Neural progenitor cell (in vitro differentiated cells): ENCODE data around the gene KRTAP5-2. TPM values are rescaled to one million over a fixed set of nuclear protein-coding genes. Genes with fewer than 3 reads are reported as not detected.
A peak's percentile ranks its signal among the peaks of the same experiment; 100 is the strongest.
"Not testable (repeated sequence)": the region's sequence is repeated elsewhere in the genome, so short reads cannot be mapped to it uniquely, and the experiment has no call there.

ENCODE experiments used
- DNase-seq: peaks from one replicate; pipeline ENCODE4 v3.0.0-alpha.2; 2016; ENCODE audit warnings: low spot score
- H2AFZ ChIP-seq: fragments of 200-600 bp; sonication (generic); replicated peaks from 2 replicates; pipeline ENCODE4 v1.6.1; 2016; ENCODE audit warnings: antibody characterized with exemption
- H3F3A ChIP-seq: fragments of 200-600 bp; sonication (generic); 2 replicates; pipeline ENCODE4 v1.6.1; 2016; ENCODE audit warnings: antibody characterized with exemption, low read depth
- H3K27ac ChIP-seq: fragments of 200-600 bp; sonication (generic); 2 replicates; pipeline ENCODE4 v1.5.1; 2016; ENCODE audit warnings: mild to moderate bottlenecking
- H3K27me3 ChIP-seq: fragments of 200-600 bp; sonication (generic); 2 replicates; pipeline ENCODE4 v1.6.1; 2016; ENCODE audit warnings: mild to moderate bottlenecking, moderate library complexity
- H3K36me3 ChIP-seq: fragments of 200-600 bp; sonication (generic); 2 replicates; pipeline ENCODE4 v1.5.1; 2016
- H3K4me1 ChIP-seq: fragments of 200-600 bp; sonication (generic); 2 replicates; pipeline ENCODE4 v1.6.1; 2016; ENCODE audit warnings: mixed run types
- H3K4me2 ChIP-seq: fragments of 200-600 bp; sonication (generic); 2 replicates; pipeline ENCODE4 v1.6.1; 2016
- H3K4me3 ChIP-seq: fragments of 200-600 bp; sonication (generic); 2 replicates; pipeline ENCODE4 v1.5.1; 2016
- H3K79me2 ChIP-seq: fragments of 200-600 bp; sonication (generic); 2 replicates; pipeline ENCODE4 v1.6.1; 2016; ENCODE audit warnings: low read depth
- H3K9ac ChIP-seq: fragments of 200-600 bp; sonication (generic); 2 replicates; pipeline ENCODE4 v1.6.1; 2016
- H3K9me3 ChIP-seq: fragments of 200-600 bp; sonication (generic); 2 replicates; pipeline ENCODE4 v1.5.1; 2016; ENCODE audit warnings: low read depth
- H4K20me1 ChIP-seq: fragments of 200-600 bp; sonication (generic); 2 replicates; pipeline ENCODE4 v1.6.1; 2016; ENCODE audit warnings: low read depth
- H3K27ac Mint-ChIP-seq: 3 replicates; pipeline ENCODE4 v1.8.0; 2021; ENCODE audit warnings: mixed read lengths
- H3K27me3 Mint-ChIP-seq: 2 replicates; pipeline ENCODE4 v1.8.0; 2022; ENCODE audit warnings: low read depth, mild to moderate bottlenecking, inconsistent platforms, moderate library complexity, mixed read lengths; ENCODE audit not compliant: insufficient read depth
- H3K36me3 Mint-ChIP-seq: 3 replicates; pipeline ENCODE4 v1.8.0; 2021; ENCODE audit warnings: mixed read lengths
- H3K4me1 Mint-ChIP-seq: 3 replicates; pipeline ENCODE4 v1.8.0; 2021; ENCODE audit warnings: mixed read lengths
- H3K4me3 Mint-ChIP-seq: 3 replicates; pipeline ENCODE4 v1.8.0; 2021; ENCODE audit warnings: mild to moderate bottlenecking, moderate library complexity, mixed read lengths
- H3K9me3 Mint-ChIP-seq: 3 replicates; pipeline ENCODE4 v1.8.0; 2020; ENCODE audit warnings: mixed read lengths
- CTCF ChIP-seq: fragments of 200-600 bp; sonication (generic); IDR thresholded peaks from 2 replicates; pipeline ENCODE4 v1.5.1; 2017; ENCODE audit warnings: antibody characterized with exemption, mild to moderate bottlenecking
- EZH2 ChIP-seq: fragments of 200-600 bp; sonication (generic); IDR thresholded peaks from 2 replicates; pipeline ENCODE4 v1.6.1; 2017; ENCODE audit warnings: antibody characterized with exemption, mild to moderate bottlenecking, moderate library complexity
- EZH2phosphoT487 ChIP-seq: fragments of 200-600 bp; sonication (generic); IDR thresholded peaks from 2 replicates; pipeline ENCODE4 v1.6.1; 2017; ENCODE audit warnings: antibody characterized with exemption
- total RNA-seq: library from RNA; depleted of rRNA; stranded (reverse); fragments of >200 nt; gene quantifications from 2 replicates; pipeline ENCODE4 v1.2.3, GENCODE V29; 2015; ENCODE audit warnings: low replicate concordance

Gene KRTAP5-2
- total RNA-seq, 1 donor from 2014 or later: not detected

GRCh38 chr11:1595994-1596575 is 2.0 kb downstream of the KRTAP5-2 start:
- H3K4me3 Mint-ChIP-seq: peak overlapping the region; percentile 31
- DNase-seq, H3K9me3 ChIP-seq, H3K9ac ChIP-seq, H3K4me3 ChIP-seq, H3K36me3 Mint-ChIP-seq, H3K27ac Mint-ChIP-seq, H3K36me3 ChIP-seq, H3K79me2 ChIP-seq, H3K9me3 Mint-ChIP-seq, H3F3A ChIP-seq, H3K27ac ChIP-seq, H4K20me1 ChIP-seq, H3K4me1 ChIP-seq, H3K4me2 ChIP-seq: not testable (repeated sequence)
- H2AFZ ChIP-seq: peak overlapping the region; percentile 34
- peaks cover 20% of the 10 kb centered on the region for H3K4me1 Mint-ChIP-seq
- peaks cover 23% of the 10 kb centered on the region for H3K27me3 Mint-ChIP-seq
- H3K27me3 ChIP-seq: peaks cover 86% of the 10 kb centered on the region

- Mint-ChIP-seq H3K27me3 (peaks cover 30% of the 10 kb centered on the region), H3K36me3 (no peaks in the 10 kb centered on the region), H3K4me3 (no peak overlapping the region), H3K9me3 (no peaks in the 10 kb centered on the region), H3K27ac (no peak overlapping the region), H3K4me1 (peaks cover 16% of the 10 kb centered on the region)
- Histone ChIP-seq H3K9me3 (no peaks in the 10 kb centered on the region), H3K4me1 (no peaks in the 10 kb centered on the region), H3K4me2 (no peak overlapping the region), H4K20me1 (no peaks in the 10 kb centered on the region), H3F3A (peaks cover 9% of the 10 kb centered on the region), H3K36me3 (no peaks in the 10 kb centered on the region), H3K27me3 (peaks cover 88% of the 10 kb centered on the region), H2AFZ (no peak overlapping the region), H3K9ac (no peak overlapping the region), H3K4me3 (no peak overlapping the region), H3K79me2 (no peaks in the 10 kb centered on the region), H3K27ac (no peak overlapping the region)
- DNase-seq: no peak
- TF ChIP-seq EZH2 (no peak), CTCF (no peak), EZH2phosphoT487 (no peak)
These were observed 5.5 kb downstream of the KRTAP5-2 start for GRCh38 chr11:1592628-1593027.

DNA sequence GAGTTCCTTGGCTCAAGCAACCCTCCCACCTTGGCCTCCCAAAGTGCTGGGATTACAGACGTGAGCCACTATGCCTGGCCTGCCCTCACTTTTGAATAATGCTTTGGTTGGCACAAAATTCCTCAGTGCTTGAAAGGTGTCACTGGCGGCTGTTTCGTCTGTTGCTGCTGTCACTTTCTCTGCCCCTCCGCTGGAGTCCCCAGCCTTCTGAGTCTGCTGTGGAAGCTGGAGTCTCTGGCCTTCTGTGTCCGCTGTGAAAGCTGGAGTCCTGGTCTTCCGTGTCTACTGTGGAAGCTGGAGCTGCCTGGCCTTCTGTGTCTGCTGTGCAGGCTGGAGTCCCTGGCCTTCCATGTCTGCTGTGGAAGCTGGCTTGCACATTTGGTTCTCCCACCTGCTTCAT is 8.1 kb downstream of the KRTAP5-2 start:
- TF ChIP-seq EZH2: no peak
- no peak for TF ChIP-seq EZH2phosphoT487
- no peak for TF ChIP-seq CTCF
- Mint-ChIP-seq H3K36me3 (no peaks in the 10 kb centered on the region), H3K9me3 (no peaks in the 10 kb centered on the region), H3K27me3 (peaks cover 21% of the 10 kb centered on the region), H3K4me1 (no peaks in the 10 kb centered on the region), H3K27ac (no peak overlapping the region), H3K4me3 (no peak overlapping the region)
- H3K4me3 ChIP-seq: no peak overlapping the region
- H3K36me3 ChIP-seq: no peaks in the 10 kb centered on the region
- H3K27me3 ChIP-seq: peaks cover 69% of the 10 kb centered on the region
- no peaks in the 10 kb centered on the region for H3K9me3 ChIP-seq
- H3F3A ChIP-seq: no peaks in the 10 kb centered on the region
- H4K20me1 ChIP-seq: no peaks in the 10 kb centered on the region
- no peaks in the 10 kb centered on the region for H3K4me1 ChIP-seq
- no peak overlapping the region for H3K9ac ChIP-seq
- no peak for DNase-seq
- H3K79me2 ChIP-seq: no peaks in the 10 kb centered on the region
- H3K4me2 ChIP-seq: no peak overlapping the region
- H3K27ac ChIP-seq: no peak overlapping the region
- H2AFZ ChIP-seq: no peak overlapping the region

GRCh38 chr11:1589191-1589963 is 8.7 kb downstream of the KRTAP5-2 start:
- H3K27ac Mint-ChIP-seq, H3K4me3 ChIP-seq, H4K20me1 ChIP-seq, H3K4me1 ChIP-seq, H3K79me2 ChIP-seq, H3F3A ChIP-seq, H3K9ac ChIP-seq, H3K4me3 Mint-ChIP-seq, H2AFZ ChIP-seq, H3K4me2 ChIP-seq, H3K9me3 Mint-ChIP-seq, H3K4me1 Mint-ChIP-seq, DNase-seq, H3K36me3 ChIP-seq, H3K36me3 Mint-ChIP-seq, H3K9me3 ChIP-seq, H3K27ac ChIP-seq: not testable (repeated sequence)
- H3K27me3 ChIP-seq: peaks cover 64% of the 10 kb centered on the region
- H3K27me3 Mint-ChIP-seq: peaks cover 21% of the 10 kb centered on the region
